Brain microvascular endothelial cell (primary cell): ENCODE results near the gene ANKRD42.

Experiments
- DNase-seq: peaks from one replicate; pipeline ENCODE4 v3.0.0-alpha.2; 2020
- H3K27ac ChIP-seq: fragments of 250-450 bp; sonication (Bioruptor Pico); 2 replicates; pipeline ENCODE4 v1.5.1; 2020; ENCODE audit warnings: mild to moderate bottlenecking, moderate library complexity
- H3K27me3 ChIP-seq: fragments of 250-450 bp; sonication (Bioruptor Pico); replicated peaks from 2 replicates; pipeline ENCODE4 v1.5.1; 2020; ENCODE audit warnings: mild to moderate bottlenecking
- H3K36me3 ChIP-seq: fragments of 250-450 bp; sonication (Bioruptor Pico); replicated peaks from 2 replicates; pipeline ENCODE4 v1.5.1; 2020; ENCODE audit warnings: mild to moderate bottlenecking
- H3K4me3 ChIP-seq: 2 replicates; pipeline ENCODE4 v1.5.1; 2011; ENCODE audit warnings: low read depth, mild to moderate bottlenecking, control low read depth, low read length, moderate library complexity
- in situ Hi-C: cut with HindIII; loops from 2 replicates; pipeline ENCODE4 v1.10.0; 2017; ENCODE audit warnings: low sequenced_read_pairs, low pct_ligation_motif_present
- TF ChIP-seq, protein P1 (sequence below): IDR thresholded peaks from 2 replicates; pipeline ENCODE4 v1.5.1; 2011; ENCODE audit warnings: low read depth, mild to moderate bottlenecking, moderate library complexity, low read length, control low read depth, inconsistent platforms; ENCODE audit errors: missing control alignments

ANKRD42 gene

DNA sequence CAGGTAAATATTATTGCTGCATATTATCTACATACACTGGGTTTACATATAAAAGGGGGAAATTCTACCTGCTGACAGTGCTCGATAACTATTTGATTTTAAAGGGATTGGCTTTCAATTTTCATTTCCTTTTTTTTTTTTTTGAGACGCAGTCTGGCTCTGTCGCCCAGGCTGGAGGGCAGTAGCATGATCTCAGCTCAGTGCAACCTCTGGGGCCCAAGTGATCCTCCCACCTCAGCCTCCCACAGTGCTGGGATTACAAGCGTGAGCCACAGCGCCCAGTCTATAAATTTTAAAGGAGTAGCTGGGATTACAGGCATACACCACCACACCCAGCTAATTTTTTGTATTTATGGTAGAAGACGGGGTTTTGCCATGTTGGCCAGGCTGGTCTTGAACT is 39.7 kb upstream of the ANKRD42 start:
- Histone ChIP-seq H3K4me3 (no peak overlapping the region), H3K36me3 (peaks cover 9% of the 10 kb centered on the region), H3K27me3 (no peaks in the 10 kb centered on the region), H3K27ac (no peak overlapping the region)
- in situ Hi-C loops: loop anchor here (25.0 kb wide), 2 partner anchors 91 to 241 kb away; partner anchors contain the start of genes DDIAS, PRCP and RAB30
- no peak for DNase-seq
- TF ChIP-seq, protein P1, sequence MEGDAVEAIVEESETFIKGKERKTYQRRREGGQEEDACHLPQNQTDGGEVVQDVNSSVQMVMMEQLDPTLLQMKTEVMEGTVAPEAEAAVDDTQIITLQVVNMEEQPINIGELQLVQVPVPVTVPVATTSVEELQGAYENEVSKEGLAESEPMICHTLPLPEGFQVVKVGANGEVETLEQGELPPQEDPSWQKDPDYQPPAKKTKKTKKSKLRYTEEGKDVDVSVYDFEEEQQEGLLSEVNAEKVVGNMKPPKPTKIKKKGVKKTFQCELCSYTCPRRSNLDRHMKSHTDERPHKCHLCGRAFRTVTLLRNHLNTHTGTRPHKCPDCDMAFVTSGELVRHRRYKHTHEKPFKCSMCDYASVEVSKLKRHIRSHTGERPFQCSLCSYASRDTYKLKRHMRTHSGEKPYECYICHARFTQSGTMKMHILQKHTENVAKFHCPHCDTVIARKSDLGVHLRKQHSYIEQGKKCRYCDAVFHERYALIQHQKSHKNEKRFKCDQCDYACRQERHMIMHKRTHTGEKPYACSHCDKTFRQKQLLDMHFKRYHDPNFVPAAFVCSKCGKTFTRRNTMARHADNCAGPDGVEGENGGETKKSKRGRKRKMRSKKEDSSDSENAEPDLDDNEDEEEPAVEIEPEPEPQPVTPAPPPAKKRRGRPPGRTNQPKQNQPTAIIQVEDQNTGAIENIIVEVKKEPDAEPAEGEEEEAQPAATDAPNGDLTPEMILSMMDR: no peak

DNA sequence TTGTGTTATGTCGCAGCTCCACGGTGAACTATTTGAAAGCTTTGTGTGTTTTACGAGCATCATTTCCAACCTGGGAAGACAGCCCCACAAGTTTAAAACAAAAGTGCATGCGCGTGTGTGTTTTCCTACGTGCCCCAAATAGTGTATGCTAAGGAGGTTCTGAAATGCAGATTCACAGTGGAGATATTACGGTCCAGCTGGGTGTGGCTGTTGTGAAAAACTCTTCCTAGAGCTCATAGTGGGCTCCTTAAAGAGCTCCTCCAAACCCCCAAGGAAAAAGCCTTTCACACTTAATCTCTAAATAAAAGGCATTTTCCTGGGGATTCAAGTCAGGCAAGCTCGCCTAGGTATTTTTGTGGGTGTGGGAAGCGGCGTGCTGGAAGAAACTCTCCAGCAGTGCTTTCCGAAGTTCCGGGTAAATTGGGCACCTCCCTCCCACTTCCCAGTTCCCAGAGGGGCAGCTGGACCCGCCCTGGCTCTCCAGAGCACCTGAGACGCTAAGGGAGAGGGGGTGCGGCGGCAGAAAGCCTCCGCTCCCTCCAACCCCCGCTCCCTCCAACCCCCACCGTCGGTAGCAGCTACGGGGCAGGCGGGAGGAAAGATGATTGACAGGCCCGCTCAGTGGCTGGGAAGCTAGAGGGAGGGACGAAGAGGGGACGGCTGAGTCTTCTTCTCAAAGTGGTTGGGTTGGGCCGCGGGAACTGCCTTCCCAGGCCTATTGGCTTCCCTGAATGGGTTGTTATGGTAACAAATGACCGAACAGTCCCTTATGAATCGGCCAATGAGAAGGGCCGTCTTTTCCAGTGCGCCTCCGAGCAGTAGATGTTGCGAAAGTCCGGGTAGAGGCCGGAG is 37.1 kb upstream of the ANKRD42 start:
- no peak for DNase-seq
- Histone ChIP-seq H3K4me3 (peak overlapping the region; percentile 76), H3K36me3 (peaks cover 19% of the 10 kb centered on the region), H3K27me3 (no peaks in the 10 kb centered on the region), H3K27ac (peak overlapping the region; percentile 84)
- in situ Hi-C loops: loop anchor here (25.0 kb wide), 2 partner anchors 94 to 244 kb away; partner anchors contain the start of genes DDIAS, PRCP and RAB30
- TF ChIP-seq, protein P1: no peak

DNA sequence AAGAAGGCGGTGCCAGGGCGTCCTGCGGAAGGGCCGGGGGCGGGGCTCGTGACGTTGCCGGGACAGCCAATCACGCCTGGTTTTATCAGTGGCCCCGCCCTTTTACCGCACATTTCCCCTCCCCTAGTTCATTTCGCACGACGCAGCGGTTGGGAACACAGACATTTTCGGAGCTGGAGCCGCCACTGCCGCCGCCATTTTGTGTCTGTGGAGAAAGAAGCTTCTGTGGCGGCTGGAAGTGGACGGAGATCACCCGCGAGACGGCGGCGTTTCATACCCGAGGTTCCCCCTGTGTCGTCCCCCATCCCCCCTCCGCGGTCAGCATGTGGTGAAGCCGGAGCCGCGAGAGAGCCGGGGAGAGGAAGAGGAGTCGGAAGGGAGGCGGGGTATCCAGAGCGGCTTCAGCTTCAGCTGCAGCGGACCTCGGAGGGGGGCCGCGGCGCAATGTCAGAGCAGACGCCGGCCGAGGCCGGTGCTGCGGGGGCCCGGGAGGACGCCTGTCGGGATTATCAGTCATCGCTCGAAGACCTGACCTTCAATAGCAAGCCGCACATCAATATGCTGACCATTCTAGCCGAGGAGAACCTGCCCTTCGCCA is 36.4 kb upstream of the ANKRD42 start, which contains the start of gene PCF11:
TSS of gene PCF11 (plus strand) at position 136 of the 598 bp plus-strand sequence. CDS start at position 445, 309 bp downstream.
- H3K36me3 ChIP-seq: peaks cover 19% of the 10 kb centered on the region
- peak; percentile 100 for DNase-seq
- in situ Hi-C loops: loop anchor here (25.0 kb wide), 2 partner anchors 95 to 245 kb away; partner anchors contain the start of genes DDIAS, PRCP and RAB30

DNA sequence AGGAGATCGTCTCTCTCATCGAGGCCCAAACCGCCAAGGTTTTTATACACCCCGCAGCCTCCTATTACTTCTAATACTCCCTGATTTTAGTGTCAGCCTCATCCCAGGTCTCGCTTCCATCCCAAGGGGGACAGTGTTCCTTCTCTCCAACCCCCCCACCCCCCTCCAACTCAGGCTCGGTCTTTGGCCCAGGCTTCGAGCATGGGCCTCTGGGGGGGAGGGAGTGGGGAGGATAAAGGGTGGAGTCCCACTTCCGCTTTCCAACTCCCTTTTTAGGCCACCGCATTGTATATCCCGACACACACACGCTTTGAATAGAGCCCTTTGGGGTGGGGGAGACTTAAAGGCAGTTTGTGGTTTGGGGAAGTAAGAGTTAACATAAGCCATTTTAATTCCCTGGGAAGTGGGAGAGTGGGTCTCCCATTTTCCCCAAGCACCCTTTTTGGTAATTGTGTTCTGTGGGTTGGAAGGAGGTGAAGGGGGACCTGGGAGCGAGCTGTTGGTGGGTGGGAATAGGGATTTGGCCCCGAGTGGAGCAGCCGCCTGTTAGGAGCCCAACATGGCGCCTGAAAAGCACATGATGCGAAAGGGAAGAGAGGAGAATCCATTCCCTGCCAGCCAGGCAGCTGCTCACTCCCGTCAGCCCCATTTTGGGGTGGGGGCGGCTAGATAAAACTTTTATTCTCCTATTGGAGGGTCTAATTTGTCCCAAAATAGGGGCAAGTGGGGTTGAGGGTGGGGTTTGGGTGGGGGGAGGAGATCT is 35.7 kb upstream of the ANKRD42 start:
- H3K4me3 ChIP-seq: peak overlapping the region; percentile 95
- TF ChIP-seq, protein P1: no peak
- H3K36me3 ChIP-seq: peaks cover 19% of the 10 kb centered on the region
- in situ Hi-C loops: loop anchor here (25.0 kb wide), 2 partner anchors 95 to 245 kb away; partner anchors contain the start of genes DDIAS, PRCP and RAB30
- no peaks in the 10 kb centered on the region for H3K27me3 ChIP-seq
- H3K27ac ChIP-seq: peak overlapping the region; percentile 99
- DNase-seq: peak; percentile 29

More for the DNA sequence above, 36.4 kb upstream of the ANKRD42 start, which contains the start of gene PCF11:
- peak within 1 kb of the TSS; percentile 99 for H3K27ac ChIP-seq
- H3K27me3 ChIP-seq: no peaks in the 10 kb centered on the region
- peak within 1 kb of the TSS; percentile 95 for H3K4me3 ChIP-seq
- TF ChIP-seq, protein P1: no peak

DNA sequence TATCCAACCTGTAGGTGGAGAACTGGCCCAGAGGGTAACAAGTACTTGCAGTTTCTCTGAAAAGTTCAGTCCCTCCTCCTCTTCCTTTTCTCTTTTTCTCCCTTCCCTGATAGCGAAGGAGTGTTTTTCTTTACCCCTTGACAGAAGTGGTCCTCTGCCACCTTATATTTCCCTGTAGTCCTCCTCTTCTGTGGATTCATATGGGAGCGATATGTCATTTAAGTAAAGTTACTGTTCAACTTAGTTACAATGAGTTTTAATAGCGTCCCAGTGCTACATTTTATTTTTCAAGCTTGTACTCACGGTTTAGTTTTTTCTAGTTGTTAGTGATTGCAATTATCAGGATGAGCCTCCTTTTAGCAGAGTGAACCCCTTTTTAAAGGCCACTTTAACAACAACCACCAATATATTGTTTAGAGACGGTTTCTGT is 35.1 kb upstream of the ANKRD42 start:
- no peak for DNase-seq
- peak overlapping the region; percentile 99 for H3K27ac ChIP-seq
- peak overlapping the region; percentile 95 for H3K4me3 ChIP-seq
- H3K27me3 ChIP-seq: no peaks in the 10 kb centered on the region
- H3K36me3 ChIP-seq: peaks cover 19% of the 10 kb centered on the region
- in situ Hi-C loops: loop anchor here (25.0 kb wide), 2 partner anchors 96 to 246 kb away; partner anchors contain the start of genes DDIAS, PRCP and RAB30
- TF ChIP-seq, protein P1: no peak
